HUDEP-2 (cell line): ENCODE results near the gene SLC30A5.

Source experiments
- DNase-seq, 76 experiments: peaks; one replicate each; lab custom pipeline; 2025; ENCODE audit not compliant: unreplicated experiment in 76 of 76; lab: John Stamatoyannopoulos, UW

Gene SLC30A5

GRCh38 chr5:69160651-69161050 is 66.8 kb downstream of the SLC30A5 start:
- DNase-seq = no peak

- peak; percentile 45 to 99 (median 96) for DNase-seq
Measured at GRCh38 chr5:69166686-69167492, 73.1 kb downstream of the SLC30A5 start, which contains the start of gene CCNB1. Gene CCNB1 (plus strand): TSS chr5:69167150. CDS start chr5:69167263, 113 bp downstream.

GRCh38 chr5:69167493-69167855 is 73.7 kb downstream of the SLC30A5 start:
- peak in 2 of 76 experiments; percentile 3 to 35 for DNase-seq

- DNase-seq = peak in 1 of 76 experiments; percentile 35
Measured at GRCh38 chr5:69167929-69168328, 74.1 kb downstream of the SLC30A5 start.

- no peak for DNase-seq
Measured at GRCh38 chr5:69170495-69170894, 76.7 kb downstream of the SLC30A5 start.

GRCh38 chr5:69170969-69171368 is 77.2 kb downstream of the SLC30A5 start:
- DNase-seq = no peak
